Measurements from ENCODE around the gene ABCA7.

The ABCA7 gene

DNA sequence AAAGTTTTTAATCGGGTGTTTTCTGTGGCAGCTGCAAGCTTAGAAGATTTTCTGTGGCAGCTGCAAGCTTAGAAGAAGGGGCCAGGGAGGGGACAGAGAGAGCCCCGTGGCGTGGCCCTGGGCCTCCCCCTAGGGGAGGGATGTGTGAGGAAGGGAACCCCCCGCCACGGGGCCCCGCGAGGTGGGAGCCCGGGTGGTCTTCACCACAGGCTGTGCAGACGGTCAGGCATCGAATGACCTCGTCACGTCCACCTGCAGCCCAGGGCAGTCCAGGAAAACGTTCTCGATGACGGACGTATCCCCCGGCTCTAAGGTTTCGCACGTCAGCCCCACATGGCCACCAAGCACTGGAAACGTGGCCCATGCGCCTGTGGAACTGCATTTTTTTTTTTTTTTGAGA is 46.7 kb downstream of the ABCA7 start:
- no peak overlapping the region for H3K4me2 ChIP-seq (ENCODE audit: low read length)
- H3K9me2 ChIP-seq (replicated peaks; ENCODE audit: control insufficient read depth, low read length), result no peaks in the 10 kb centered on the region
- peak overlapping the region; percentile 88 for H3K27ac ChIP-seq (ENCODE audit: low read depth, low read length)
- peaks cover 13% of the 10 kb centered on the region for H3F3A ChIP-seq (ENCODE audit: control insufficient read depth, insufficient read depth)
- H3K27me3 ChIP-seq (ENCODE audit: control insufficient read depth, low read length), result no peaks in the 10 kb centered on the region
- H3K4me3 ChIP-seq (ENCODE audit: low read length), result no peak overlapping the region
- no peaks in the 10 kb centered on the region for H3K9me3 ChIP-seq (ENCODE audit: control insufficient read depth, insufficient read depth, low read length)
- no peak for TF ChIP-seq EZH2phosphoT487 (IDR thresholded peaks at IDR 0.05; ENCODE audit: borderline replicate concordance, low read length)
- TF ChIP-seq, protein P1, sequence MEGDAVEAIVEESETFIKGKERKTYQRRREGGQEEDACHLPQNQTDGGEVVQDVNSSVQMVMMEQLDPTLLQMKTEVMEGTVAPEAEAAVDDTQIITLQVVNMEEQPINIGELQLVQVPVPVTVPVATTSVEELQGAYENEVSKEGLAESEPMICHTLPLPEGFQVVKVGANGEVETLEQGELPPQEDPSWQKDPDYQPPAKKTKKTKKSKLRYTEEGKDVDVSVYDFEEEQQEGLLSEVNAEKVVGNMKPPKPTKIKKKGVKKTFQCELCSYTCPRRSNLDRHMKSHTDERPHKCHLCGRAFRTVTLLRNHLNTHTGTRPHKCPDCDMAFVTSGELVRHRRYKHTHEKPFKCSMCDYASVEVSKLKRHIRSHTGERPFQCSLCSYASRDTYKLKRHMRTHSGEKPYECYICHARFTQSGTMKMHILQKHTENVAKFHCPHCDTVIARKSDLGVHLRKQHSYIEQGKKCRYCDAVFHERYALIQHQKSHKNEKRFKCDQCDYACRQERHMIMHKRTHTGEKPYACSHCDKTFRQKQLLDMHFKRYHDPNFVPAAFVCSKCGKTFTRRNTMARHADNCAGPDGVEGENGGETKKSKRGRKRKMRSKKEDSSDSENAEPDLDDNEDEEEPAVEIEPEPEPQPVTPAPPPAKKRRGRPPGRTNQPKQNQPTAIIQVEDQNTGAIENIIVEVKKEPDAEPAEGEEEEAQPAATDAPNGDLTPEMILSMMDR (IDR thresholded peaks at IDR 0.05; ENCODE audit: low read depth, low read length, poor library complexity, severe bottlenecking), result no peak
- peaks cover 15% of the 10 kb centered on the region for H3K79me2 ChIP-seq (ENCODE audit: control insufficient read depth, low read length)
- peaks cover 4% of the 10 kb centered on the region; the same call in 1 of the 2 replicates for H4K20me1 ChIP-seq (ENCODE audit: control insufficient read depth, insufficient read depth, low read depth, low read length)
- H3K36me3 ChIP-seq (ENCODE audit: control insufficient read depth, low read length), result peaks cover 87% of the 10 kb centered on the region
- H3K4me1 ChIP-seq (ENCODE audit: control insufficient read depth, low read length), result peaks cover 43% of the 10 kb centered on the region

DNA sequence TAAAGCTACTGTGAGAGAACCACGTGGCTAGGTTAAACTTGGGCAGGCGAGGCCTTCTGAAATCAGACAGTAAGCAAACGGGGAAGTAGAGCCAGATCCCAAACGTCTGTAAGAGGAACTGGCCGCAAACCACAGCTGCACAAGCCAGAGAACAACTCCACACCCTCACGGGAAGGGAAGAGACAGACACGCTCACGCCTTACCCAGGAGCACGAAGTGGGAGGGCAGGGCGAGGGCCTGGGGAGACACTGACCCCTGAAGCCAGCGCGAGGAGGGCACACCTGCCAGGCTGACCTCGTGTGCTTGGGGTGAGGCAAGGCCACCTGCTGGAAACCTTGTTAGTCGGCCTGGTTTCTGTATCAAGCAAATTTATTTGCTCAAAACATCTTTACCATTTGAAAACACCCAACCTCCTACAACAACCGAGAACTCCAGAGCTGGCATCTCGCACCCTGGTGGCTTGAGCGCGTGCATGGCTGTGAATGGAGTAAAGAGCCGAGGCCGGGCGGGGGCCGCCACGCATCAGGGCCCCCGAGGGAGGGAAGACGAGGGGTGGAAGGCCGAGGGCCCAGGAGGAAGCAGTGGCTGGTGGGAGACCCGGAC is 48.0 kb downstream of the ABCA7 start:
- Histone ChIP-seq H3K9me2 (replicated peaks; ENCODE audit: control insufficient read depth, low read length) (no peaks in the 10 kb centered on the region), H3K27me3 (ENCODE audit: control insufficient read depth, low read length) (no peaks in the 10 kb centered on the region), H4K20me1 (ENCODE audit: control insufficient read depth, insufficient read depth, low read depth, low read length) (peaks cover 4% of the 10 kb centered on the region; the same call in 1 of the 2 replicates), H3K36me3 (ENCODE audit: control insufficient read depth, low read length) (peaks cover 88% of the 10 kb centered on the region), H3K4me3 (ENCODE audit: low read length) (peak overlapping the region; percentile 37), H3K9me3 (ENCODE audit: control insufficient read depth, insufficient read depth, low read length) (no peaks in the 10 kb centered on the region), H3F3A (ENCODE audit: control insufficient read depth, insufficient read depth) (peaks cover 13% of the 10 kb centered on the region), H3K4me1 (ENCODE audit: control insufficient read depth, low read length) (peaks cover 32% of the 10 kb centered on the region), H3K4me2 (ENCODE audit: low read length) (peak overlapping the region; percentile 61), H3K27ac (ENCODE audit: low read depth, low read length) (peak overlapping the region; percentile 88), H3K79me2 (ENCODE audit: control insufficient read depth, low read length) (peaks cover 23% of the 10 kb centered on the region)
- TF ChIP-seq, protein P1 (IDR thresholded peaks at IDR 0.05; ENCODE audit: low read depth, low read length, poor library complexity, severe bottlenecking), result peak; percentile 44
- TF ChIP-seq EZH2phosphoT487 (IDR thresholded peaks at IDR 0.05; ENCODE audit: borderline replicate concordance, low read length), result no peak

DNA sequence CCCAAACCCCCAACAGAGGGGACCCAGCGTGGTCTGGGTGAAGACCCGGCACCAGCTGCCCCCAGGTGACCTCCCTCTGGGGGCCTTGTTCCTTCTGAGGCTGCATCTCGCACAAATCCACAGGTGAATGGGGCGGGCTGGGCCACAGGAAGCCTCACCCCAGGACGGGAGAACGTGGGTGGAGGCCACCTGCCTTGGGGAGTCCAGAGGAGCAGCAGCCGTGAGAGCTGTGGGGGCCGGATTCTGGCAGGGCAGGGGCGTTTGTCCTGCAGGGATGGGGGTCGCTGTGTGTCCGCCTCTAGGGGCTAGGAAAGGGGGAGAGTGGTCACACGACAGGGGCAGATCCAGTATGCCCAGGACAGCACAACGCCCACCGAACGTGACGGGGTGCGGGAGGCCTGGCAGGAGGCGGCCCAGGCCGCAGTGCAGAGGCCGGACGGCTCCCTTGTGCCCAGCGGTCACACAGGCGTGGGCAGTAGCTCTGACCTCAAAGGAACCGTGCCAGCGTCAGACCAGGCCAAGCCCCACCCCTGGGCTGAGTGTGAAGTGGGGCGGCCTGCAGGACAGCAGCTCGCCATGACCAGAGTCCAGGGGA is 48.6 kb downstream of the ABCA7 start:
- Histone ChIP-seq H3K4me1 (ENCODE audit: control insufficient read depth, low read length) (peaks cover 36% of the 10 kb centered on the region), H3K79me2 (ENCODE audit: control insufficient read depth, low read length) (peaks cover 26% of the 10 kb centered on the region), H3K36me3 (ENCODE audit: control insufficient read depth, low read length) (peaks cover 88% of the 10 kb centered on the region), H3K9me3 (ENCODE audit: control insufficient read depth, insufficient read depth, low read length) (no peaks in the 10 kb centered on the region), H3K4me3 (ENCODE audit: low read length) (peak overlapping the region; percentile 37), H3F3A (ENCODE audit: control insufficient read depth, insufficient read depth) (peaks cover 13% of the 10 kb centered on the region), H3K9me2 (replicated peaks; ENCODE audit: control insufficient read depth, low read length) (no peaks in the 10 kb centered on the region), H3K27ac (ENCODE audit: low read depth, low read length) (peak overlapping the region; percentile 88), H3K4me2 (ENCODE audit: low read length) (peak overlapping the region; percentile 61), H4K20me1 (ENCODE audit: control insufficient read depth, insufficient read depth, low read depth, low read length) (peaks cover 2% of the 10 kb centered on the region; the same call in 1 of the 2 replicates), H3K27me3 (ENCODE audit: control insufficient read depth, low read length) (no peaks in the 10 kb centered on the region)
- TF ChIP-seq EZH2phosphoT487 (IDR thresholded peaks at IDR 0.05; ENCODE audit: borderline replicate concordance, low read length), result no peak
- TF ChIP-seq, protein P1 (IDR thresholded peaks at IDR 0.05; ENCODE audit: low read depth, low read length, poor library complexity, severe bottlenecking), result no peak

Measured in DOHH2 (cell line).